Measurements from ENCODE around the gene CA10. TPM values are rescaled to one million over a fixed set of nuclear protein-coding genes. Genes with fewer than 3 reads are reported as not detected.

The CA10 gene
- total and polyA plus RNA-seq, 11 donors: not detected

GRCh38 chr17:51725185-51725584 is 433.3 kb downstream of the CA10 start:
- no peaks in the 10 kb centered on the region for H3K27me3 ChIP-seq
- peaks cover 0 to 4% (median 0%) of the 10 kb centered on the region in 12 donors for H3K9me3 ChIP-seq
- no peak for DNase-seq
- ATAC-seq: no peak
- intact Hi-C loops (cut with DNase I): no loop called here
- WGBS, 4 donors: 86 to 91% (median 88%) methylated on average over 3 of the region's 3 CpGs
- no peak overlapping the region for H3K27ac ChIP-seq
- H3K4me3 ChIP-seq: no peak overlapping the region
- no peaks in the 10 kb centered on the region for H3K36me3 ChIP-seq
- TF ChIP-seq POLR2A (IDR thresholded peaks at IDR 0.05) (no peak), CTCF (IDR thresholded peaks at IDR 0.05) (no peak)
- no peaks in the 10 kb centered on the region for H3K4me1 ChIP-seq

- 76 to 92% (median 86%) methylated on average over 1 of the region's 1 CpG for WGBS, 4 donors
- H3K27me3 ChIP-seq: no peaks in the 10 kb centered on the region
- H3K36me3 ChIP-seq: no peaks in the 10 kb centered on the region
- intact Hi-C loops (cut with DNase I): no loop called here
- DNase-seq (no peak), ATAC-seq (no peak)
- H3K27ac ChIP-seq: no peak overlapping the region
- no peak overlapping the region for H3K4me3 ChIP-seq
- H3K4me1 ChIP-seq: no peaks in the 10 kb centered on the region
- TF ChIP-seq POLR2A (IDR thresholded peaks at IDR 0.05): no peak
- no peak for TF ChIP-seq CTCF (IDR thresholded peaks at IDR 0.05)
- H3K9me3 ChIP-seq: peaks cover 0 to 5% (median 0%) of the 10 kb centered on the region in 12 donors
These were observed 434.4 kb downstream of the CA10 start for GRCh38 chr17:51724043-51724580.

- Histone ChIP-seq H3K27ac (no peak overlapping the region), H3K4me1 (no peaks in the 10 kb centered on the region), H3K36me3 (no peaks in the 10 kb centered on the region), H3K9me3 (peaks cover 0 to 5% (median 0%) of the 10 kb centered on the region in 12 donors), H3K4me3 (no peak overlapping the region), H3K27me3 (no peaks in the 10 kb centered on the region)
- DNase-seq (no peak), ATAC-seq (no peak)
- no peak for TF ChIP-seq POLR2A (IDR thresholded peaks at IDR 0.05)
- TF ChIP-seq CTCF (IDR thresholded peaks at IDR 0.05): no peak
- 95 to 100% (median 99%) methylated on average over 1 of the region's 1 CpG for whole genome bisulfite sequencing, 4 donors
- intact Hi-C loops (cut with DNase I): no loop called here
These were observed 435.5 kb downstream of the CA10 start for GRCh38 chr17:51722994-51723393.

- Histone ChIP-seq H3K36me3 (no peaks in the 10 kb centered on the region), H3K9me3 (peaks cover 0 to 5% (median 0%) of the 10 kb centered on the region in 12 donors), H3K27ac (no peak overlapping the region), H3K27me3 (no peaks in the 10 kb centered on the region), H3K4me1 (no peaks in the 10 kb centered on the region), H3K4me3 (no peak overlapping the region)
- ATAC-seq: no peak
- no peak for TF ChIP-seq CTCF (IDR thresholded peaks at IDR 0.05)
- TF ChIP-seq POLR2A (IDR thresholded peaks at IDR 0.05): no peak
- intact Hi-C loops (cut with DNase I): no loop called here
- WGBS, 4 donors: 90 to 94% (median 93%) methylated on average over 5 of the region's 5 CpGs
- DNase-seq: no peak
These were observed 436.8 kb downstream of the CA10 start for GRCh38 chr17:51721730-51722129.

All from heart left ventricle (tissue), 16 donors.